GM12878 (cell line): ENCODE data around the gene NRP1. TPM values are rescaled to one million over a fixed set of nuclear protein-coding genes. Genes with fewer than 3 reads are reported as not detected.

Experiments used
- ATAC-seq: fragments of 200-7000 bp; cut with Tn5 transposase; 3 replicates; pipeline ENCODE4 v1.9.1; 2020; ENCODE audit warnings: mild to moderate bottlenecking, moderate library complexity
- BruUV-seq: library from RNA; stranded (reverse); fragments of 400-500 nt; replicated peaks from 2 replicates; lab custom pipeline; 2021; lab: Mats Ljungman, UMichigan
- CTCF ChIA-PET: fragments of 300-600 bp; sonication (Branson Sonifier 250); formaldehyde crosslinking; extraction: SDS; loops from one replicate; lab custom pipeline; 2021; ENCODE audit warnings: inconsistent platforms; lab: Yijun Ruan, JAX
- POLR2A ChIA-PET: fragments of 350-600 bp; formaldehyde crosslinking; extraction: SDS; loops from one replicate; lab custom pipeline; 2021; ENCODE audit warnings: inconsistent platforms; lab: Charles Lee
- RAD21 ChIA-PET: fragments of 300-600 bp; sonication (Branson Sonifier 250); formaldehyde crosslinking; loops from one replicate; lab custom pipeline; 2023; ENCODE audit warnings: antibody characterized with exemption; ENCODE audit not compliant: unreplicated experiment; lab: Charles Lee
- SMC1A ChIA-PET: fragments of 300-600 bp; sonication (Branson Sonifier 250); formaldehyde crosslinking; loops from one replicate; lab custom pipeline; 2023; ENCODE audit not compliant: unreplicated experiment, uncharacterized antibody; lab: Charles Lee
- DNase-seq: peaks from one replicate; pipeline ENCODE4 v3.0.0-alpha.2; 2011; ENCODE audit warnings: low read depth, low spot score
- FAIRE-seq: peaks from 3 replicates; lab custom pipeline; 2011; peaks lifted over from hg19 to GRCh38; lab: Jason Lieb, UNC
- H2AFZ ChIP-seq: 2 replicates; pipeline ENCODE4 v1.6.0; 2011; ENCODE audit warnings: low read depth, low read length, control low read depth; ENCODE audit not compliant: control insufficient read depth
- H3K27ac ChIP-seq: 2 replicates; pipeline ENCODE4 v1.5.1; 2011; ENCODE audit warnings: control low read depth; ENCODE audit not compliant: control insufficient read depth, insufficient read depth
- H3K27me3 ChIP-seq, 2 experiments: replicated peaks in 1 of 2; 2 replicates each; pipeline versions ENCODE4 v1.6.0 to v1.6.1; 2011; ENCODE audit warnings: low read length in 1 of 2; ENCODE audit not compliant: control insufficient read depth in 2 of 2, insufficient read depth in 2 of 2
- H3K36me3 ChIP-seq, 2 experiments: 2 replicates each; pipeline ENCODE4 v1.5.1; 2011; ENCODE audit warnings: low read length in 1 of 2; ENCODE audit not compliant: control insufficient read depth in 2 of 2, insufficient read depth in 2 of 2
- H3K4me1 ChIP-seq: 2 replicates; pipeline ENCODE4 v1.6.1; 2011; ENCODE audit warnings: mild to moderate bottlenecking, low read length, moderate library complexity, mixed read lengths; ENCODE audit not compliant: control insufficient read depth, insufficient read depth
- H3K4me2 ChIP-seq: 2 replicates; pipeline ENCODE4 v1.6.0; 2011; ENCODE audit warnings: control low read depth; ENCODE audit not compliant: control insufficient read depth, insufficient read depth
- H3K4me3 ChIP-seq: fragments of 200-600 bp; sonication (generic); 2 replicates; pipeline ENCODE4 v1.5.1; 2016
- H3K79me2 ChIP-seq: 2 replicates; pipeline ENCODE4 v1.6.0; 2011; ENCODE audit warnings: low read length; ENCODE audit not compliant: control insufficient read depth, insufficient read depth
- H3K9ac ChIP-seq: 2 replicates; pipeline ENCODE4 v1.8.0; 2011; ENCODE audit warnings: low read length, control low read depth, mixed read lengths; ENCODE audit not compliant: control insufficient read depth, insufficient read depth
- H3K9me3 ChIP-seq: replicated peaks from 3 replicates; pipeline ENCODE4 v1.5.1; 2011; ENCODE audit warnings: mild to moderate bottlenecking, low read length; ENCODE audit not compliant: control insufficient read depth, insufficient read depth
- H4K20me1 ChIP-seq: 2 replicates; pipeline ENCODE4 v1.6.0; 2011; ENCODE audit not compliant: control insufficient read depth, insufficient read depth
- BCL11A ChIP-seq: IDR thresholded peaks from 2 replicates; pipeline ENCODE4 v1.6.1; 2011; ENCODE audit warnings: low read depth, low read length
- CHD2 ChIP-seq: IDR thresholded peaks from 2 replicates; pipeline ENCODE4 v1.6.1; 2011; ENCODE audit warnings: low read depth, low read length, improper control_type of control experiment, borderline replicate concordance
- E2F8 ChIP-seq: fragments of 450-650 bp; IDR thresholded peaks from 2 replicates; pipeline ENCODE4 v1.6.1; 2018; ENCODE audit warnings: mild to moderate bottlenecking, low read depth, moderate library complexity; ENCODE audit not compliant: partially characterized antibody
- ESRRA ChIP-seq: IDR thresholded peaks from 2 replicates; pipeline ENCODE4 v1.6.1; 2012; ENCODE audit warnings: mild to moderate bottlenecking, low read length, improper control_type of control experiment
- FOXM1 ChIP-seq: IDR thresholded peaks from 2 replicates; pipeline ENCODE4 v1.6.1; 2012; ENCODE audit warnings: low read depth, mild to moderate bottlenecking, inconsistent platforms, low read length, moderate library complexity
- HDGF ChIP-seq: fragments of 450-650 bp; IDR thresholded peaks from 2 replicates; pipeline ENCODE4 v1.6.1; 2016; ENCODE audit warnings: antibody characterized with exemption
- MEF2A ChIP-seq: IDR thresholded peaks from 2 replicates; pipeline ENCODE4 v1.6.1; 2011; ENCODE audit warnings: low read depth, mild to moderate bottlenecking, low read length, moderate library complexity; ENCODE audit not compliant: insufficient read depth
- MTA2 ChIP-seq: fragments of 450-650 bp; IDR thresholded peaks from 2 replicates; pipeline ENCODE4 v1.6.1; 2016; ENCODE audit warnings: low read depth, mild to moderate bottlenecking, moderate library complexity
- RFX5 ChIP-seq: IDR thresholded peaks from 2 replicates; pipeline ENCODE4 v1.6.1; 2011; ENCODE audit warnings: low read depth, low read length, improper control_type of control experiment
- SREBF1 ChIP-seq: IDR thresholded peaks from 2 replicates; pipeline ENCODE4 v1.6.1; 2012; ENCODE audit warnings: mild to moderate bottlenecking, low read length
- SUPT20H ChIP-seq: IDR thresholded peaks from 2 replicates; pipeline ENCODE4 v1.6.1; 2011; ENCODE audit warnings: low read depth, mild to moderate bottlenecking, low read length, moderate library complexity, borderline replicate concordance; ENCODE audit not compliant: control insufficient read depth
- SUZ12 ChIP-seq: fragments of 200-600 bp; sonication (generic); IDR thresholded peaks from one replicate; pipeline ENCODE4 v1.6.1; 2018; ENCODE audit warnings: antibody characterized with exemption, mild to moderate bottlenecking; ENCODE audit not compliant: unreplicated experiment
- TAF1 ChIP-seq: IDR thresholded peaks from 2 replicates; pipeline ENCODE4 v1.6.1; 2011; ENCODE audit warnings: mild to moderate bottlenecking, low read depth, low read length, borderline replicate concordance
- TARDBP ChIP-seq: IDR thresholded peaks from 2 replicates; pipeline ENCODE4 v1.6.1; 2016; ENCODE audit warnings: borderline replicate concordance
- ZNF384 ChIP-seq: IDR thresholded peaks from 2 replicates; pipeline ENCODE4 v1.6.1; 2012; ENCODE audit warnings: low read depth, mild to moderate bottlenecking, low read length, improper control_type of control experiment, borderline replicate concordance
- ZSCAN29 ChIP-seq: fragments of 450-650 bp; IDR thresholded peaks from 2 replicates; pipeline ENCODE4 v1.6.1; 2017; ENCODE audit warnings: mild to moderate bottlenecking, moderate library complexity
- WGBS: methylation state at CpG from one replicate; pipeline ENCODE4 v1.1.6; 2016; ENCODE audit warnings: low lambda C conversion rate; ENCODE audit not compliant: insufficient replicate concordance, insufficient coverage; ENCODE audit errors: missing lambda C conversion rate; 5-methylcytosine and 5-hydroxymethylcytosine counted together
- in situ Hi-C: fragments of 300-500 bp; cut with MboI; formaldehyde crosslinking; loops from 9 replicates; pipeline ENCODE4 v1.14.3; 2018; ENCODE audit warnings: mixed read lengths
- intact Hi-C: fragments of 100-400 bp; cut with micrococcal nuclease; formaldehyde crosslinking; loops from one replicate; pipeline ENCODE4 v1.14.2; 2022; ENCODE audit not compliant: unreplicated experiment
- polyA plus RNA-seq, 11 experiments: library from polyadenylated mRNA; depleted of rRNA in 4 of 11; unstranded in 6 of 11; stranded (reverse) in 5 of 11; fragments of >200 nt; fragmentation: Nextera tagmentation in 4 of 11; fragmentation: Illumina TruSeq in 1 of 11; extraction: Ambion mirVana in 4 of 11; extraction: Trizol in 1 of 11; gene quantifications; 1 replicate in 1 of 11; 2 replicates in 10 of 11; pipeline versions ENCODE4 v1.2.1 to v1.2.3, GENCODE V29; 2011 to 2016; ENCODE audit warnings: inconsistent platforms in 2 of 11, missing spikeins in 2 of 11, low read depth in 1 of 11
- total RNA-seq, 4 experiments: library from RNA; depleted of rRNA in 3 of 4; stranded (reverse); fragments of >200 nt in 3 of 4; fragmentation: Illumina TruSeq in 1 of 4; extraction: Trizol in 1 of 4; gene quantifications; 2 replicates each; pipeline versions ENCODE4 v1.2.1 to v1.2.3, GENCODE V29; 2013 to 2021

NRP1 gene
- total and polyA plus RNA-seq, 10 of the 15 experiments (the other 5 are each of a cell fraction or from before 2014, with no cell fraction given), result 0.11 to 12.1 (median 0.52) TPM

DNA sequence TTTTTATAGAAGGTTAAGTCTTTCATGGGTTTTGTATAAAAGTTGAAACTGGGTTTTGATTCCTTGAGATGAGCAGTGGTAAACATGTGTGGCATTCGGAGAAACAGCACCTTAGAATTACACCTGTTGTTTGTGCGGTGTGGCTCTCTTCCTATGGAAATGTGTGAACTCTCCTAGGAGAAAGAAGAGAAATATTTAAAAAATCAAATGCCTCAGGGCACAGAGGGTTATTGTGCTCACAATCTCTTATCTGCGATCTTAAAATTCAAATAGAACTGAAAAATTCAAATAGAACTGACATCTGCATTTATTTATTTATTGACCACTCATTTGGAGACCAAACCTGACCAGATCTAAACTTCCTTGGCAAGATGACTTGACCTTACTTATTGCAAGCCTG is 18.1 kb upstream of the NRP1 start:
- H3K27me3 ChIP-seq, result no peaks in the 10 kb centered on the region
- no peaks in the 10 kb centered on the region for H4K20me1 ChIP-seq
- WGBS, result 73% methylated on average over 3 of the region's 3 CpGs
- no peak for DNase-seq
- no peak overlapping the region for H3K4me3 ChIP-seq
- H3K36me3 ChIP-seq, result no peaks in the 10 kb centered on the region
- RAD21 ChIA-PET, result no interaction called here
- in situ Hi-C loops, result no loop called here
- intact Hi-C loops, result no loop called here
- ATAC-seq, result no peak
- BruUV-seq, result no TSS peak
- POLR2A ChIA-PET, result no interaction called here
- CTCF ChIA-PET, result no interaction called here
- H3K4me1 ChIP-seq, result no peaks in the 10 kb centered on the region
- no peak overlapping the region for H3K9ac ChIP-seq
- SMC1A ChIA-PET, result no interaction called here
- H3K4me2 ChIP-seq, result no peak overlapping the region
- H2AFZ ChIP-seq, result no peak overlapping the region
- no peak for FAIRE-seq
- H3K27ac ChIP-seq, result no peak overlapping the region
- H3K9me3 ChIP-seq, result no peaks in the 10 kb centered on the region
- TF ChIP-seq HDGF, result no peak
- no peak for TF ChIP-seq ESRRA
- no peak for TF ChIP-seq MEF2A
- no peak for TF ChIP-seq MTA2
- no peak for TF ChIP-seq SUPT20H
- TF ChIP-seq BCL11A, result no peak
- TF ChIP-seq CHD2, result no peak
- no peak for TF ChIP-seq ZNF384
- TF ChIP-seq SREBF1, result no peak
- TF ChIP-seq RFX5, result no peak
- H3K79me2 ChIP-seq, result no peaks in the 10 kb centered on the region

DNA sequence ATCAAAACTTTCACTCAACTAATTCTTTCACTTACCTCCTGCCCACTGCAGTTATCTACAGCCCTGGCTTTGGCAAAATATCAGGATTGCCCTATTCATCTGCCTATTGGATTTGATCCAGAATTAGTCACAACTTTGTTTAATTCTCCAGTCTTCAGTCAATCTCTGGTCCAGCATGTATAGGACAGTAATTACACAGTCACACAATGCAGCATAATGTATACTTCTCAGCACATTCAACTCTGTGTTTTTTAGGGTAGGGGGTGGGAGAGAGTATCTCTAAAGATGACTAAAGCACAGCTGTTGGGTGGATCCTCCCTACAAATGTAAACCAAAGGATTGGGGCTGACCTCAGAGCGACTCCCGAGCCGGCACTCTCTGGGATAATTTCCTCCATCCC is 17.7 kb upstream of the NRP1 start:
- H3K27me3 ChIP-seq, result no peaks in the 10 kb centered on the region
- no peak overlapping the region for H3K9ac ChIP-seq
- intact Hi-C loops (no loop called here), in situ Hi-C loops (no loop called here)
- ChIA-PET CTCF (no interaction called here), SMC1A (interaction anchor here (1.0 kb wide), 1 partner anchor 14 kb away, joined by 3 read pairs; no protein-coding TSS in a partner anchor), POLR2A (no interaction called here), RAD21 (no interaction called here)
- H3K79me2 ChIP-seq, result no peaks in the 10 kb centered on the region
- no peak for TF ChIP-seq FOXM1
- no peak for TF ChIP-seq ZSCAN29
- no peak for TF ChIP-seq TAF1
- TF ChIP-seq SUZ12, result no peak
- no peak for TF ChIP-seq E2F8
- TF ChIP-seq TARDBP, result no peak
- TF ChIP-seq SUPT20H, result no peak
- no peaks in the 10 kb centered on the region for H3K4me1 ChIP-seq
- no peak overlapping the region for H3K27ac ChIP-seq
- DNase-seq (no peak), FAIRE-seq (no peak), ATAC-seq (no peak)
- H4K20me1 ChIP-seq, result no peaks in the 10 kb centered on the region
- H3K36me3 ChIP-seq, result no peaks in the 10 kb centered on the region
- no peak overlapping the region for H3K4me3 ChIP-seq
- H2AFZ ChIP-seq, result no peak overlapping the region
- no TSS peak for BruUV-seq
- WGBS, result 69% methylated on average over 3 of the region's 3 CpGs
- H3K9me3 ChIP-seq, result no peaks in the 10 kb centered on the region
- H3K4me2 ChIP-seq, result no peak overlapping the region
